Measurements from ENCODE around the gene MPV17.

The MPV17 gene

DNA sequence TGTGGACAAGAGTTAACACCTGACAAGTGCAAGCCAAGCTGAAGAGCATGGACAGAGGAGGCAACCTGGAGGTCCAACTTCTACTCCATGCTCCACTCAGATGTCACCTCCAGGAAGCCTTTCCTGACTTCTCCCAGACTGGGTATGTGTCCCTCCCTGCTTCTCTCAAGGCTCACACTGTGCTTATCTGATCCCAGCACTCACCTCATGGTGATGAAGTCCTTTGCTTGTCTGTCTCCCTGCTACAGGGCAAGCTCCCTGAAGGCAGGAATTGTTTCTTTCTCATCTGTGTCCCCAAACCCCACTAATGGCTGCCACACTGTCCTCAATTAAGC, 57.4 kb downstream of the MPV17 start:
- DNase-seq (ENCODE audit: low read depth in 2 of 2): no peak

DNA sequence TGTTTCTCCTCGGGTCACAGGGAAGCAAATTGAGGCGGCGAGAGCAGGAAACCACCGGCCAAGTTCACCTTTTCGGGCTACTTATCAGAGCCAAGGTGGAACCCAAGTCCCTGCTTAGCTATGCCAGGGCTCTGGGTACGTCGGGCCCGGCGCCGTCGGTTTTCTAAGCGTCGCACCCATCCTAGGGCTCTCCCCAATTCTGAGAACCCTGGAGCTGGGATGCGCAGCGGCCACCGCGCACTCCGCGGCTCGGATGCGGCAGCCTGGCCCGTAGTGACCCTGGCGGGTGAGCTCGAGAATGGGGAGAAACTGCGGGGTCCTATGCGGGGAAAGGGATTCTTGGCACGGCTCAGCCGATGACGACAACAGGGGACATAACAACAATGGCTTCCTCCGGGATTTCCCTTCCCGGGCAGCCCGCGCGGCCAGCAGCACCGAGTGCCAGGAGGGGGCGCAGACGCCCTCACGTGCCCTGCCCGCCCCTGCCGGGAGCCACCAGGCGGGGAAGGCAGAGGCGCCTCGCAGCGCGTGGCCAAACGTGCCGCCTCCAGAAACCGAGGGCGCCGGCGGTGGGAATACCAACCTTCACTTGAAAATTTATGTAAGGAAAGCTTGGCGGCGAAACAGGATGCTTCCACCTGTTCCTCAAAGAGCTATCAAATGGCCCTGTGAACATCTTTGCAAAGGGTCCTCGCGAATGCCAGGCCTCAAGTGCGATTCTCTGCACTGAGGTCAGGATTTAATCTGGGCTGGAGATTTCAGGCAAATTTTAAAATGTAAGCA, 58.0 kb downstream of the MPV17 start:
- peak; percentile 29 to 60 for DNase-seq (ENCODE audit: low read depth in 2 of 2)

DNA sequence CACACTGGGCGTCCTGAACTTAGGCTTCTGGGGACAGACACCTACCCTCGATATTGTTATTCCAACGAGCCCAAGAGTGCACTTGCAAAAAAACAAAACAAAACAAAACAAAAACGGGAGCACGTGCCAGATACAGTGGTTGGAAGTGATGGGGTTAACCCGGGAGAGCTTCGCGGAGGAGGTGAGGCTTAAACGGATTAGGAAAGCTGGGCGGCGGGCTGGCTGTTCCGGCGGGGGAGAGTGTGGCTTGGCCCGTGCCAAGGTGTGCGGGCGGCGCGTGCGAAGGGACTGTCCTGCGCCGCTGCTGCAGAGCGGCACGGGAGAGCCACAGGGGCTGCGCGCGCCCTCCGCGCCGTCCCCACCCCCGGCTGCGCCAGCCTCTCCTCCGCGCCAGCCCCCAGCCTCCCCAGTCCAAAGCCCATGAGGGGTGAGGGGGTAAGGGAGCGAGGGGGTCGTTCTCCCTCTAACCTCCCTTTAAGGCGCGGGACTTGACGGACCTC, 58.6 kb downstream of the MPV17 start:
- DNase-seq (ENCODE audit: low read depth in 2 of 2): no peak

DNA sequence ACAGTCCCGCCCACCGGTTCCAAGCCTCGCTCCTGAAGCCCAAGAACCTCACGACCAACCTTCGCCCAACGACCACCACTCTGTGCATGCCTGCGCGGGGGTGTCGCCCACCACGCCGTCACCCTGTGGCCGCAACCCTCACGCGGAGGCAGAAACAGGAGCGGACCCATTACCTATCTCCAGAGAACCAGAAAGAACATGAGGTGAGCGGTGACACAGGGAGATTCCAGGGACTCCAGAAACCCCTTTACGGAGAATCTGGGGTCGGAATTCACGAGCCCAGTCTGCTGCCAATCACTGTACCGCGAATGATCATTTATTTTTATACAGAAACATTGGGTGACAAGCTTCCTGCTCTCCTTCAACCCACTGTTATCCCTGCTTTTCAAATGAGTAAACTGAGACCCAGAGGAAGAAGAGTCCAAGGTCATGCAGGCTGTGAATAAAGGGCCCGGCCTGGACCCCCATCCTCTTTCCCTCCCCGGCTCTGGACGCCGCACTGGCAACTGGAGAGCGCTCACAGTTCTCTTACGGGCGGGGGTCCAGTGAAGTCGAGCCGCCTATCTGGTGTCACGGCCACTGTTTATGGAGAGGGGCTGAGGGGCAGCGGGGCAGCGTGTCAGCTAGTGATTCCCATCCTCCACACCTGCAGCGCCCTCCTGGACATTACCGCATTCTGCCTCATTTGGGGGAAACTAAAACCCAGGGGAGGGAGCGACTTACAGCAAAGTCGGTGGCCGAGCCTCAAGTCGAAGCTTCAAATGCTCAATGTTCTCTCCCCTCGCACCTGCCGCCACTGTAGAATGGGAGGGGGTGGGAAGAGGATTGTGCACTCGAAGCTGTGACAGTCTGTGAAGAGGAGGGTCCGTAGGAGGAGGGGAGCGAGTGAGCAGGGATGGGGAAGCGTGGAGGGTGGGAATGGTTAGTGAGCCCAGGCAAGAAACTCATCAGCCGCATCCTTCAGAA, 59.3 kb downstream of the MPV17 start:
- DNase-seq (ENCODE audit: low read depth in 2 of 2): no peak

DNA sequence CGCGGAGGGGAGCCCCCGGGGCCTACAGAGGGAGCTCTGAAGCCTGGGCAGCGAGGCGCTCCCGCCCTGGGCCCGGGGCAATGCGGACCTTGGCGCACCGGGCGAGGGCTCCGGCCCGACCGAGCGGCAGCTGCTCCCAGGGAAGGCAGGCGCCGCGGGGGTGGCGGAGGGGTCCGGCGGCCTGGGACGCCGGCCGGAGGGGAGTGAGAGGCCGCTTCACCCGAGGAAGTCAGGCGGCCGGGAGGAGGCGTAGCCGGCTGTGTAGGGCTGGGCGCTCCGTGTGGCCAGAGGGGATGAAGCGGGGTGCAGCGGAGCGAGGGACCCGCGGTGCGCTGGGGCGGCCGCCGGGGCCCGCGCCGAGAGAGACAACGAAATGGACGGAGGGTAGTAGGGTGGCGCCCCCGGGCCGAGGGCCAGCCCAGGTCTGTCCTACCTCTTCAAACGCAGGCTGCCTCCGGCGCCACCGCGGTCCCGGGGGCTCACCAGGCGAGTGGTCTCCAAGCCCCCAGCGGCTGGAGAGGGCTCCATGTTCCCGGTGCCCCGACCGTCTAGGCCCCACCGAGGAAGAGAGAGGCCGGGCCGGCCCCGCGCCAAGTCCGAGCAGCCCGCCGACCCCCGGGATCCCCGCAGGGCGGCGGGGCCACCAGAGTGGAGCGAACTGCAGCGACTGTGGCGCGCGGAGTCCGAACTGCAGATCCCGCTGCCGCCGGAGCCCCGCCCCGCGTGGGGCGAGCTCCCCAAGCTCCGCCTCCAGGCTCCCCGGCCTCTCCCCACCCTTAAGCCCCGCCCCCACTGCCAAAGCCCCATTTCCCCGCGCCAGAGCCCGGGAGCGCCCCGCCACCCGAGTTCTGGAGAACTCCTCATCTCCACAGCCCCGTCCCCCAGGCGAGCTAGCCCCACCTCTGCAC, 60.3 kb downstream of the MPV17 start, which contains the start of gene SLC30A3:
SLC30A3 (minus strand) TSS at position 669 of the 908 bp plus-strand sequence; CDS start at position 528, 141 bp downstream.
- peak; percentile 44 to 76 for DNase-seq (ENCODE audit: low read depth in 2 of 2)

DNA sequence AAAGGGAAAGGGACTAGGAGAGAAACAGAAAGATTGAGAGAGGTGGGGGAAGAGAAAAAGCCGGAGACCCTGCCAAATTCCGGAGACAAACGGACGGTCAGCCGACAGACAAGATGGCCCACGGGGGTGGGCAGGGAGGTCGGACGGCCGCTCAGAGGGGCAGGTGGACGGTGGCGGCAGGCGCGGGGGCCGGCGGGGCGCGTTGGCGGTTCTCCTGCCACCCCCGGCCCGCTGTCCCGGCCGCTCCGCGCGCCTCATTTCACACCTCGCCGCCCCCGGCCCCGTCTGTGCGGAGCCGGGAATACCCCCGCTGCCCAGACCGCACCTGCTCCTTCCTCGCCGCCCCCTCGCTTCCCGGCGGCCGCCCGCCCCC, 61.0 kb downstream of the MPV17 start:
- no peak for DNase-seq (ENCODE audit: low read depth in 2 of 2)

DNA sequence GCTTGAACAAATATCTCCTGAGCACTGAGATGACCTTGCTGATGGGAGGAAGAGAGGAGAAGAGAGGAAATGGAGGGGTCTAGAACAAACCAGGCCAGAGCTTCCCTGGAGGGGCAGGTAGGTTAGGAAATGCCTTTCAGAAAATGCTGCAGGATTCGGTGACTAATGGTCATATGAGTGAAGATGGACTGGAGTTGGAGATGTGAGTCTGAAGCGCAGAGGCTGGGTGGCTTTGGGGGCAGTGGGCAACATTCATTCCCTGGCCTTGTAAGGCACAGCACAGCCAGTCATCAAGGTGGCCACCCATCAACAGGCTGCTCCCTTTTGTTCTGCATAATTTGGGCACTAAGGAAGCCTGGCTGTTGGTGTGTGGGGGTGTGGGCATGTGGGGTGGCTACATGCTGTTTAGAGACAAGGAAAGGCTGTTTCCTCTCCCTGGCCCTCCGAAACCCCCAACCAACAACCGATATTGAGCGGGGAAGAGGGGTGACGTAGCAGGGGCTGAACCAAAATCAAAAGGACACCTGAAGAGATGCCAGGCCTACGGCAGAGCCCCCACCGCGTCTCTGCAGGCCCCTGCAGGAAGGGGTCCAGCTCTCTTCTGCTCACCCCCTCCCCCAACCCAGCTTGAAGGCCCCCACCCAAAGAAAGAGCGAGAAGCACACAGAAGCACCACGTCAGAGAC, 61.5 kb downstream of the MPV17 start:
- DNase-seq (ENCODE audit: low read depth in 2 of 2): no peak
